GM12878 (cell line): ENCODE results near the gene BBS9. TPM values are rescaled to one million over a fixed set of nuclear protein-coding genes. Genes with fewer than 3 reads are reported as not detected.
"Not testable (repeated sequence)": the region's sequence is repeated elsewhere in the genome, so short reads cannot be mapped to it uniquely, and the experiment has no call there.

Source experiments
- ATAC-seq: fragments of 200-7000 bp; cut with Tn5 transposase; 3 replicates; pipeline ENCODE4 v1.9.1; 2020; ENCODE audit warnings: mild to moderate bottlenecking, moderate library complexity
- BruUV-seq: library from RNA; stranded (reverse); fragments of 400-500 nt; replicated peaks from 2 replicates; lab custom pipeline; 2021; lab: Mats Ljungman, UMichigan
- CTCF ChIA-PET: fragments of 300-600 bp; sonication (Branson Sonifier 250); formaldehyde crosslinking; extraction: SDS; loops from one replicate; lab custom pipeline; 2021; ENCODE audit warnings: inconsistent platforms; lab: Yijun Ruan, JAX
- POLR2A ChIA-PET: fragments of 350-600 bp; formaldehyde crosslinking; extraction: SDS; loops from one replicate; lab custom pipeline; 2021; ENCODE audit warnings: inconsistent platforms; lab: Charles Lee
- RAD21 ChIA-PET: fragments of 300-600 bp; sonication (Branson Sonifier 250); formaldehyde crosslinking; loops from one replicate; lab custom pipeline; 2023; ENCODE audit warnings: antibody characterized with exemption; ENCODE audit not compliant: unreplicated experiment; lab: Charles Lee
- SMC1A ChIA-PET: fragments of 300-600 bp; sonication (Branson Sonifier 250); formaldehyde crosslinking; loops from one replicate; lab custom pipeline; 2023; ENCODE audit not compliant: unreplicated experiment, uncharacterized antibody; lab: Charles Lee
- DNase-seq: peaks from one replicate; pipeline ENCODE4 v3.0.0-alpha.2; 2011; ENCODE audit warnings: low read depth, low spot score
- FAIRE-seq: peaks from 3 replicates; lab custom pipeline; 2011; peaks lifted over from hg19 to GRCh38; lab: Jason Lieb, UNC
- H2AFZ ChIP-seq: 2 replicates; pipeline ENCODE4 v1.6.0; 2011; ENCODE audit warnings: low read depth, low read length, control low read depth; ENCODE audit not compliant: control insufficient read depth
- H3K27ac ChIP-seq: 2 replicates; pipeline ENCODE4 v1.5.1; 2011; ENCODE audit warnings: control low read depth; ENCODE audit not compliant: control insufficient read depth, insufficient read depth
- H3K27me3 ChIP-seq, 2 experiments: replicated peaks in 1 of 2; 2 replicates each; pipeline versions ENCODE4 v1.6.0 to v1.6.1; 2011; ENCODE audit warnings: low read length in 1 of 2; ENCODE audit not compliant: control insufficient read depth in 2 of 2, insufficient read depth in 2 of 2
- H3K36me3 ChIP-seq, 2 experiments: 2 replicates each; pipeline ENCODE4 v1.5.1; 2011; ENCODE audit warnings: low read length in 1 of 2; ENCODE audit not compliant: control insufficient read depth in 2 of 2, insufficient read depth in 2 of 2
- H3K4me1 ChIP-seq: 2 replicates; pipeline ENCODE4 v1.6.1; 2011; ENCODE audit warnings: mild to moderate bottlenecking, low read length, moderate library complexity, mixed read lengths; ENCODE audit not compliant: control insufficient read depth, insufficient read depth
- H3K4me2 ChIP-seq: 2 replicates; pipeline ENCODE4 v1.6.0; 2011; ENCODE audit warnings: control low read depth; ENCODE audit not compliant: control insufficient read depth, insufficient read depth
- H3K4me3 ChIP-seq: fragments of 200-600 bp; sonication (generic); 2 replicates; pipeline ENCODE4 v1.5.1; 2016
- H3K79me2 ChIP-seq: 2 replicates; pipeline ENCODE4 v1.6.0; 2011; ENCODE audit warnings: low read length; ENCODE audit not compliant: control insufficient read depth, insufficient read depth
- H3K9ac ChIP-seq: 2 replicates; pipeline ENCODE4 v1.8.0; 2011; ENCODE audit warnings: low read length, control low read depth, mixed read lengths; ENCODE audit not compliant: control insufficient read depth, insufficient read depth
- H3K9me3 ChIP-seq: replicated peaks from 3 replicates; pipeline ENCODE4 v1.5.1; 2011; ENCODE audit warnings: mild to moderate bottlenecking, low read length; ENCODE audit not compliant: control insufficient read depth, insufficient read depth
- H4K20me1 ChIP-seq: 2 replicates; pipeline ENCODE4 v1.6.0; 2011; ENCODE audit not compliant: control insufficient read depth, insufficient read depth
- CBFB ChIP-seq: IDR thresholded peaks from 2 replicates; pipeline ENCODE4 v1.6.1; 2016; ENCODE audit warnings: antibody characterized with exemption, low read depth
- CBX5 ChIP-seq: sonication (generic); IDR thresholded peaks from 2 replicates; pipeline ENCODE4 v1.6.1; 2016; ENCODE audit warnings: low read depth, moderate library complexity, mild to moderate bottlenecking, inconsistent platforms
- WGBS: methylation state at CpG from one replicate; pipeline ENCODE4 v1.1.6; 2016; ENCODE audit warnings: low lambda C conversion rate; ENCODE audit not compliant: insufficient replicate concordance, insufficient coverage; ENCODE audit errors: missing lambda C conversion rate; 5-methylcytosine and 5-hydroxymethylcytosine counted together
- in situ Hi-C: fragments of 300-500 bp; cut with MboI; formaldehyde crosslinking; loops from 9 replicates; pipeline ENCODE4 v1.14.3; 2018; ENCODE audit warnings: mixed read lengths
- intact Hi-C: fragments of 100-400 bp; cut with micrococcal nuclease; formaldehyde crosslinking; loops from one replicate; pipeline ENCODE4 v1.14.2; 2022; ENCODE audit not compliant: unreplicated experiment
- polyA plus RNA-seq, 11 experiments: library from polyadenylated mRNA; depleted of rRNA in 4 of 11; unstranded in 6 of 11; stranded (reverse) in 5 of 11; fragments of >200 nt; fragmentation: Nextera tagmentation in 4 of 11; fragmentation: Illumina TruSeq in 1 of 11; extraction: Ambion mirVana in 4 of 11; extraction: Trizol in 1 of 11; gene quantifications; 1 replicate in 1 of 11; 2 replicates in 10 of 11; pipeline versions ENCODE4 v1.2.1 to v1.2.3, GENCODE V29; 2011 to 2016; ENCODE audit warnings: inconsistent platforms in 2 of 11, missing spikeins in 2 of 11, low read depth in 1 of 11
- total RNA-seq, 4 experiments: library from RNA; depleted of rRNA in 3 of 4; stranded (reverse); fragments of >200 nt in 3 of 4; fragmentation: Illumina TruSeq in 1 of 4; extraction: Trizol in 1 of 4; gene quantifications; 2 replicates each; pipeline versions ENCODE4 v1.2.1 to v1.2.3, GENCODE V29; 2013 to 2021
- TF ChIP-seq, protein P1 (sequence below): IDR thresholded peaks from 2 replicates; pipeline ENCODE4 v1.6.1; 2011; ENCODE audit warnings: low read depth, mild to moderate bottlenecking, low read length, moderate library complexity, borderline replicate concordance; ENCODE audit errors: extremely low read depth

The BBS9 gene
- total and polyA plus RNA-seq, 10 of the 15 experiments (the other 5 are each of a cell fraction or from before 2014, with no cell fraction given), result 1.2 to 5.6 (median 2.3) TPM

DNA sequence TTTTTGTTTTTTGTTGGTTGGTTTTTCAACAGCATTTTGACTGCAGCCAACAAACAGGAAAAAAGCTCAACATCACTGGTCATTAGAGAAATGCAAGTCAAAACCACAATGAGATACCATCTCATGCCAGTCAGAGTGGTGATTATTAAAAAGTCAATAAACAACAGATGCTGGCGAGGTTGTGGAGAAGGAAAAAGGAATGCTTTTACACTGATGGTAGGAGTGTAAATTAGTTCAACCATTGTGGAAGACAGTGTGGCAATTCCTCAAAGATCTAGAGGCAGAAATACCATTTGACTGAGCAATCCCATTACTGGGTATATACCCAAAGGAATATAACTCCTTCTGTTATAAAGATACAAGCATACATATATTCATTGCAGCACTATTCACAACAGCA is 355.1 kb downstream of the BBS9 start:
- DNase-seq, intact Hi-C loops, H2AFZ ChIP-seq, H3K9ac ChIP-seq, POLR2A ChIA-PET, BruUV-seq, H3K4me1 ChIP-seq, H3K4me2 ChIP-seq, in situ Hi-C loops, H3K27ac ChIP-seq, FAIRE-seq, H3K9me3 ChIP-seq, H4K20me1 ChIP-seq, H3K27me3 ChIP-seq, ATAC-seq, H3K79me2 ChIP-seq, RAD21 ChIA-PET, H3K36me3 ChIP-seq, H3K4me3 ChIP-seq: not testable (repeated sequence)
- SMC1A ChIA-PET, result interaction anchor here (0.8 to 1.6 kb wide), 2 partner anchors 13 to 222 kb away, joined by 3 to 5 read pairs; no protein-coding TSS in a partner anchor
- WGBS, result 18% methylated on average over 1 of the region's 1 CpG
- CTCF ChIA-PET, result interaction anchor here (0.6 to 0.7 kb wide), 2 partner anchors 53 to 837 kb away, joined by 3 to 4 read pairs; no protein-coding TSS in a partner anchor

DNA sequence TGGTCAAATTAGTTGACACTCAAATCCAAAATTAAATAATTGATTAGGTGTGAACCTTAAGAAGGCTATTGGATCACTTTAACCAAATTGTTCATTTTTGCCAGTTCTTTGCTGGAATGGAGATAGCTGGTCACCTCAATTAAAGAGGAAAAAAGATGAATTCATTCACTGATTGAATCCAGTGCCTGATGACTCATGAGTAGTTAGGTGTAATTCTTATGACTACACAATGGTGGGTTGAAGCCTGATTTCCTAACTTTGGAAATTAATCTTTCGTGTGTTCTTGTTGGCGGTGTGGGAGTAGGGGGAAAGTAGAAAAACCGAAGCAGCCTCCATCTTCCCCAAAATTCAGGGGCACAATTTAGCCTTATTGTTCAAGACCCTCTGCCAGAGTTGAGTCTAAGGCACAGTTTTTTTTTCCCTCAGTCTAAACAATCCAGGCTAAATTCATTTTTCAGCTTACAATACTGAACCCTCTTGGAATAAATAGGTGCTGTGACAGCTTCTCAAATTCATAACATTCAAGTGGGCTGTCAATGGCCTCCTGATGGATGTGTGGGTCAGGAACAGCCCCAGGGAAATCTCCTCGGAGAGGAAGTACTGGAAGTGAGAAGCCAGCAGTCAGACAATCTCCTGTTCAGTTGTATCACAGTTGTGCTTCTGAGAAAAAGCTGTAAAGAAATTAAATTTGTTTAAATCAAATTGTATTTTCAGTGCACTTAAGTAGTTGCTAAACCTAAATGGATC is 356.6 kb downstream of the BBS9 start:
- Histone ChIP-seq H3K9me3 (no peaks in the 10 kb centered on the region; the same call in 2 of the 3 replicates), H3K9ac (no peak overlapping the region), H3K4me2 (no peak overlapping the region), H2AFZ (no peak overlapping the region), H4K20me1 (no peaks in the 10 kb centered on the region), H3K27ac (no peak overlapping the region; the same call in 1 of the 2 replicates), H3K36me3 (no peaks in the 10 kb centered on the region), H3K4me3 (no peak overlapping the region), H3K79me2 (no peaks in the 10 kb centered on the region), H3K27me3 (no peaks in the 10 kb centered on the region), H3K4me1 (peaks cover 6% of the 10 kb centered on the region; the same call in 1 of the 2 replicates)
- CTCF ChIA-PET, result interaction anchor here (1.3 to 3.3 kb wide), 3 partner anchors 12 to 27 kb away, joined by 5 to 13 read pairs (median 10); no protein-coding TSS in a partner anchor
- TF ChIP-seq CBFB (no peak), CBX5 (no peak)
- TF ChIP-seq, protein P1, sequence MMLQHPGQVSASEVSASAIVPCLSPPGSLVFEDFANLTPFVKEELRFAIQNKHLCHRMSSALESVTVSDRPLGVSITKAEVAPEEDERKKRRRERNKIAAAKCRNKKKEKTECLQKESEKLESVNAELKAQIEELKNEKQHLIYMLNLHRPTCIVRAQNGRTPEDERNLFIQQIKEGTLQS, result no peak
- RAD21 ChIA-PET, result interaction anchor here (1.3 to 3.4 kb wide), 3 partner anchors 8 to 26 kb away, joined by 3 to 15 read pairs (median 5); no protein-coding TSS in a partner anchor
- DNase-seq, result no peak
- SMC1A ChIA-PET, result interaction anchor here (1.1 to 2.4 kb wide), 6 partner anchors 8 to 27 kb away, joined by 3 to 12 read pairs (median 8); no protein-coding TSS in a partner anchor
- 66% methylated on average over 4 of the region's 4 CpGs for WGBS
- POLR2A ChIA-PET, result interaction anchor here (1.1 to 1.6 kb wide), 2 partner anchors 10 to 22 kb away, joined by 3 to 5 read pairs; no protein-coding TSS in a partner anchor
- BruUV-seq, result no TSS peak
- no peak for FAIRE-seq
- intact Hi-C loops, result no loop called here
- no peak for ATAC-seq
- in situ Hi-C loops, result no loop called here
